Measurements from ENCODE around the gene MTMR1.

DNA sequence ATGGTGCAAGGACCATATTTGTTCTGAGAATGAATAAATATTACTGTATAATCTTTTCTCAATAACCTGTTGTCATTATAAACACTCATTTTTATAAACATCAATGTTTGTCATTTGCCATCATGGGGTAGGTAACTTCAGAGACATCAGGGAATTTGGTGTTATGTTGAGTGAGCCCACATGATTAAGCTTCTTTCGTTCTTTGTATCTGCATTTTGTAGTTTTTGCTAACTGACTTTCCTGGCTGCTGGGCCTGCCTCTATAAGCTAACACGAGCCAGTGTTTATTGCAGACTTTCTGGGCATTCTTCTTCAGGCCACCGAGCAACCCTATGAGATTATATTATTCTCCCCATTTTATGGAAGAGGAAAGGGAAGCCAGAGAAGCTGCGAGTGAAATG lies 48.8 kb upstream of the MTMR1 start:
- TF ChIP-seq POLR2A (IDR thresholded peaks at IDR 0.05; ENCODE audit: low read length): no peak
- no peak for TF ChIP-seq GATA1 (IDR thresholded peaks at IDR 0.05; ENCODE audit: low read depth, low read length)

Measured in erythroblast (primary cell).